Astrocyte (in vitro differentiated cells and primary cell): ENCODE data around the gene DYNC2I2. TPM values are rescaled to one million over a fixed set of nuclear protein-coding genes. Genes with fewer than 3 reads are reported as not detected.

ENCODE experiments used
- DNase-seq: peaks from one replicate; pipeline ENCODE4 v3.0.0-alpha.2; 2010; ENCODE audit warnings: low read depth
- FAIRE-seq: peaks from 2 replicates; lab custom pipeline; 2011; peaks lifted over from hg19 to GRCh38; lab: Jason Lieb, UNC
- H2AFZ ChIP-seq: 2 replicates; pipeline ENCODE4 v1.6.0; 2012; ENCODE audit warnings: low read depth, low read length, inconsistent platforms
- H3K27ac ChIP-seq: 2 replicates; pipeline ENCODE4 v1.5.1; 2011; ENCODE audit warnings: low read depth, low read length, inconsistent platforms
- H3K27me3 ChIP-seq: 2 replicates; pipeline ENCODE4 v1.6.0; 2011; ENCODE audit warnings: low read length, inconsistent platforms; ENCODE audit not compliant: insufficient read depth
- H3K36me3 ChIP-seq: 2 replicates; pipeline ENCODE4 v1.5.1; 2011; ENCODE audit warnings: low read length, inconsistent platforms; ENCODE audit not compliant: insufficient read depth
- H3K4me1 ChIP-seq: 2 replicates; pipeline ENCODE4 v1.5.1; 2011; ENCODE audit warnings: low read length, inconsistent platforms; ENCODE audit not compliant: insufficient read depth
- H3K4me2 ChIP-seq: 2 replicates; pipeline ENCODE4 v1.6.0; 2012; ENCODE audit warnings: low read length, inconsistent platforms
- H3K4me3 ChIP-seq: 2 replicates; pipeline ENCODE4 v1.5.1; 2011; ENCODE audit warnings: low read depth, mild to moderate bottlenecking, low read length, inconsistent platforms; ENCODE audit not compliant: insufficient read depth
- H3K79me2 ChIP-seq: 2 replicates; pipeline ENCODE4 v1.6.0; 2012; ENCODE audit warnings: mild to moderate bottlenecking, low read length, inconsistent platforms; ENCODE audit not compliant: insufficient read depth
- H3K9ac ChIP-seq: 2 replicates; pipeline ENCODE4 v1.6.0; 2012; ENCODE audit warnings: mild to moderate bottlenecking, low read length, inconsistent platforms
- H3K9me3 ChIP-seq: 2 replicates; pipeline ENCODE4 v1.5.1; 2012; ENCODE audit warnings: low read depth, mild to moderate bottlenecking, low read length, inconsistent platforms; ENCODE audit not compliant: insufficient read depth
- H4K20me1 ChIP-seq: 2 replicates; pipeline ENCODE4 v1.6.0; 2012; ENCODE audit warnings: low read length, inconsistent platforms; ENCODE audit not compliant: insufficient read depth
- H3K27ac Mint-ChIP-seq: one replicate; pipeline ENCODE4 v1.8.0; 2021; ENCODE audit warnings: mild to moderate bottlenecking, mixed read lengths; ENCODE audit not compliant: unreplicated experiment
- H3K27me3 Mint-ChIP-seq: one replicate; pipeline ENCODE4 v1.8.0; 2021; ENCODE audit warnings: low read depth, mixed read lengths; ENCODE audit not compliant: unreplicated experiment
- H3K36me3 Mint-ChIP-seq: one replicate; pipeline ENCODE4 v1.8.0; 2021; ENCODE audit warnings: low read depth, mixed read lengths; ENCODE audit not compliant: unreplicated experiment
- H3K4me1 Mint-ChIP-seq: one replicate; pipeline ENCODE4 v1.8.0; 2021; ENCODE audit warnings: low read depth, mixed read lengths; ENCODE audit not compliant: unreplicated experiment
- H3K4me3 Mint-ChIP-seq: one replicate; pipeline ENCODE4 v1.8.0; 2021; ENCODE audit warnings: mild to moderate bottlenecking, moderate library complexity, mixed read lengths; ENCODE audit not compliant: unreplicated experiment
- H3K9me3 Mint-ChIP-seq: one replicate; pipeline ENCODE4 v1.8.0; 2021; ENCODE audit warnings: mild to moderate bottlenecking, mixed read lengths; ENCODE audit not compliant: unreplicated experiment
- CTCF ChIP-seq: IDR thresholded peaks from 2 replicates; pipeline ENCODE4 v1.5.1; 2011; ENCODE audit warnings: low read depth, mild to moderate bottlenecking, inconsistent platforms, low read length, moderate library complexity; ENCODE audit not compliant: insufficient read depth
- EZH2 ChIP-seq: IDR thresholded peaks from 2 replicates; pipeline ENCODE4 v1.6.1; 2012; ENCODE audit warnings: mild to moderate bottlenecking, low read length, inconsistent platforms; ENCODE audit not compliant: insufficient read depth
- total RNA-seq: library from RNA; stranded (reverse); gene quantifications from 2 replicates; pipeline ENCODE4 v1.2.1, GENCODE V29; 2021

The DYNC2I2 gene
- total RNA-seq, 1 donor from 2014 or later: 20.6 TPM

- Histone ChIP-seq H3K9me3 (no peaks in the 10 kb centered on the region), H3K36me3 (peaks cover 34% of the 10 kb centered on the region), H3K9ac (no peak overlapping the region), H3K27ac (no peak overlapping the region), H3K27me3 (no peaks in the 10 kb centered on the region), H3K4me2 (no peak overlapping the region), H3K4me1 (peaks cover 17% of the 10 kb centered on the region), H3K79me2 (peaks cover 12% of the 10 kb centered on the region), H4K20me1 (peaks cover 47% of the 10 kb centered on the region), H2AFZ (no peak overlapping the region), H3K4me3 (no peak overlapping the region)
- FAIRE-seq (no peak), DNase-seq (no peak)
- TF ChIP-seq CTCF: no peak
- TF ChIP-seq EZH2: no peak
- peak overlapping the region; percentile 58 for H3K27ac Mint-ChIP-seq
- H3K9me3 Mint-ChIP-seq: no peaks in the 10 kb centered on the region
- H3K4me1 Mint-ChIP-seq: peaks cover 4% of the 10 kb centered on the region
- H3K4me3 Mint-ChIP-seq: no peak overlapping the region
- peaks cover 20% of the 10 kb centered on the region for H3K36me3 Mint-ChIP-seq
- H3K27me3 Mint-ChIP-seq: no peaks in the 10 kb centered on the region
Observed at GRCh38 chr9:128633057-128633456, 23.6 kb downstream of the DYNC2I2 start.

- H3K27me3 ChIP-seq: no peaks in the 10 kb centered on the region
- peaks cover 17% of the 10 kb centered on the region for H3K4me1 ChIP-seq
- H3K27ac ChIP-seq: no peak overlapping the region
- peaks cover 53% of the 10 kb centered on the region for H4K20me1 ChIP-seq
- no peak overlapping the region for H3K4me3 Mint-ChIP-seq
- peaks cover 4% of the 10 kb centered on the region for H3K4me1 Mint-ChIP-seq
- H3K9ac ChIP-seq: no peak overlapping the region
- H3K27me3 Mint-ChIP-seq: no peaks in the 10 kb centered on the region
- H3K36me3 Mint-ChIP-seq: peaks cover 20% of the 10 kb centered on the region
- H3K79me2 ChIP-seq: peaks cover 12% of the 10 kb centered on the region
- H3K4me3 ChIP-seq: no peak overlapping the region
- peaks cover 34% of the 10 kb centered on the region for H3K36me3 ChIP-seq
- TF ChIP-seq EZH2: no peak
- TF ChIP-seq CTCF: no peak
- H3K4me2 ChIP-seq: no peak overlapping the region
- no peaks in the 10 kb centered on the region for H3K9me3 ChIP-seq
- no peak for FAIRE-seq
- H3K27ac Mint-ChIP-seq: no peak overlapping the region
- DNase-seq: no peak
- H2AFZ ChIP-seq: no peak overlapping the region
- no peaks in the 10 kb centered on the region for H3K9me3 Mint-ChIP-seq
Observed at GRCh38 chr9:128632486-128632885, 24.2 kb downstream of the DYNC2I2 start.

- H3K4me1 ChIP-seq: peaks cover 17% of the 10 kb centered on the region
- FAIRE-seq (no peak), DNase-seq (no peak)
- Mint-ChIP-seq H3K4me1 (peaks cover 4% of the 10 kb centered on the region), H3K27ac (no peak overlapping the region), H3K36me3 (peaks cover 20% of the 10 kb centered on the region), H3K4me3 (no peak overlapping the region), H3K9me3 (no peaks in the 10 kb centered on the region), H3K27me3 (no peaks in the 10 kb centered on the region)
- no peak overlapping the region for H3K4me3 ChIP-seq
- peaks cover 57% of the 10 kb centered on the region for H4K20me1 ChIP-seq
- H3K79me2 ChIP-seq: peaks cover 12% of the 10 kb centered on the region
- no peak overlapping the region for H3K4me2 ChIP-seq
- H2AFZ ChIP-seq: no peak overlapping the region
- TF ChIP-seq EZH2 (no peak), CTCF (no peak)
- peaks cover 34% of the 10 kb centered on the region for H3K36me3 ChIP-seq
- no peak overlapping the region for H3K9ac ChIP-seq
- H3K27ac ChIP-seq: no peak overlapping the region
- H3K9me3 ChIP-seq: no peaks in the 10 kb centered on the region
- no peaks in the 10 kb centered on the region for H3K27me3 ChIP-seq
Observed at GRCh38 chr9:128632066-128632465, 24.6 kb downstream of the DYNC2I2 start.
